ENCODE data around the gene ITGB1. TPM values are rescaled to one million over a fixed set of nuclear protein-coding genes. Genes with fewer than 3 reads are reported as not detected.
A peak's percentile ranks its signal among the peaks of the same experiment; 100 is the strongest.

ITGB1 gene
- total RNA-seq, 2 experiments from 2014 or later = 82.4 to 82.9 TPM

DNA sequence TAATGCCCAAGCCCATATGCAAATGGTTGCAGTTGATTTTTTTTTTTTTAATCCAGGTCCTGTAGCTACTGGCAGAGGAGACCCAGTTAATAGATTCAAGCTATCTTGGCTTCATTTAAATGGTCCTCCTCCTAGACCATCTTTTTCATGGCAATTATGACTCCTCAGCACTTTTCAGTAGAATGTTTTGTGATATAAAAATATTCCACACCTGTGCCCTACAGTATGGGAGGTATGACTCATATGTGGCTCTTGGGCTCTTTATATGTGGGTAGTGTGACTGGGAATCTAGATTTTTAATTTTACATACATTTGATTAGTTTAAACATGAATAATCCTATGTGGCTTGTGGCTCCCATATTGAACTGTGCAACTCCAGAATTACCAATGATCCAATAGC lies 80.1 kb downstream of the ITGB1 start:
- Mint-ChIP-seq H3K4me3 (no peak overlapping the region), H3K9me3 (no peaks in the 10 kb centered on the region), H3K4me1 (ENCODE audit: low read depth) (no peaks in the 10 kb centered on the region), H3K27ac (no peak overlapping the region), H3K36me3 (ENCODE audit: low read depth) (peaks cover 6% of the 10 kb centered on the region), H3K27me3 (no peaks in the 10 kb centered on the region)
- H3K9me3 ChIP-seq (ENCODE audit: control insufficient read depth in 1 of 2, insufficient read depth in 1 of 2, low read length in 2 of 2) = no peaks in the 10 kb centered on the region
- CTCF ChIA-PET = interaction anchor here (1.4 kb wide), 1 partner anchor 12 kb away, joined by 3 read pairs; no protein-coding TSS in a partner anchor
- no peak for DNase-seq
- no peaks in the 10 kb centered on the region for H3K27me3 ChIP-seq (ENCODE audit: control insufficient read depth in 1 of 2, insufficient read depth in 2 of 2, low read length in 2 of 2)
- ATAC-seq (ENCODE audit: poor library complexity) = no peak
- no peak overlapping the region for H3K27ac ChIP-seq (ENCODE audit: low read depth in 1 of 2, low read length in 2 of 2)
- H3K36me3 ChIP-seq (ENCODE audit: insufficient read depth, low read length) = no peaks in the 10 kb centered on the region
- H3K4me1 ChIP-seq (ENCODE audit: insufficient read depth, low read length) = no peaks in the 10 kb centered on the region
- intact Hi-C loops (cut with DNase I, micrococcal nuclease) = no loop called here
- H3K4me3 ChIP-seq (ENCODE audit: low read length) = no peak overlapping the region
- POLR2A ChIA-PET = no interaction called here
- TF ChIP-seq, protein P1, sequence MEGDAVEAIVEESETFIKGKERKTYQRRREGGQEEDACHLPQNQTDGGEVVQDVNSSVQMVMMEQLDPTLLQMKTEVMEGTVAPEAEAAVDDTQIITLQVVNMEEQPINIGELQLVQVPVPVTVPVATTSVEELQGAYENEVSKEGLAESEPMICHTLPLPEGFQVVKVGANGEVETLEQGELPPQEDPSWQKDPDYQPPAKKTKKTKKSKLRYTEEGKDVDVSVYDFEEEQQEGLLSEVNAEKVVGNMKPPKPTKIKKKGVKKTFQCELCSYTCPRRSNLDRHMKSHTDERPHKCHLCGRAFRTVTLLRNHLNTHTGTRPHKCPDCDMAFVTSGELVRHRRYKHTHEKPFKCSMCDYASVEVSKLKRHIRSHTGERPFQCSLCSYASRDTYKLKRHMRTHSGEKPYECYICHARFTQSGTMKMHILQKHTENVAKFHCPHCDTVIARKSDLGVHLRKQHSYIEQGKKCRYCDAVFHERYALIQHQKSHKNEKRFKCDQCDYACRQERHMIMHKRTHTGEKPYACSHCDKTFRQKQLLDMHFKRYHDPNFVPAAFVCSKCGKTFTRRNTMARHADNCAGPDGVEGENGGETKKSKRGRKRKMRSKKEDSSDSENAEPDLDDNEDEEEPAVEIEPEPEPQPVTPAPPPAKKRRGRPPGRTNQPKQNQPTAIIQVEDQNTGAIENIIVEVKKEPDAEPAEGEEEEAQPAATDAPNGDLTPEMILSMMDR (IDR thresholded peaks at IDR 0.05) = no peak

- H3K4me3 ChIP-seq (ENCODE audit: low read length) = no peak overlapping the region
- no peaks in the 10 kb centered on the region for H3K9me3 ChIP-seq (ENCODE audit: control insufficient read depth in 1 of 2, insufficient read depth in 1 of 2, low read length in 2 of 2)
- H3K4me1 Mint-ChIP-seq (ENCODE audit: low read depth) = no peaks in the 10 kb centered on the region
- no peaks in the 10 kb centered on the region for H3K36me3 Mint-ChIP-seq (ENCODE audit: low read depth)
- no peaks in the 10 kb centered on the region for H3K4me1 ChIP-seq (ENCODE audit: insufficient read depth, low read length)
- ChIA-PET CTCF (no interaction called here), POLR2A (no interaction called here)
- no peaks in the 10 kb centered on the region for H3K36me3 ChIP-seq (ENCODE audit: insufficient read depth, low read length)
- DNase-seq (no peak), ATAC-seq (ENCODE audit: poor library complexity) (no peak)
- no peak overlapping the region for H3K27ac ChIP-seq (ENCODE audit: low read depth in 1 of 2, low read length in 2 of 2)
- TF ChIP-seq, protein P1 (IDR thresholded peaks at IDR 0.05) = no peak
- no peaks in the 10 kb centered on the region for H3K27me3 Mint-ChIP-seq
- H3K27me3 ChIP-seq (ENCODE audit: control insufficient read depth in 1 of 2, insufficient read depth in 2 of 2, low read length in 2 of 2) = no peaks in the 10 kb centered on the region
- peaks cover 7% of the 10 kb centered on the region for H3K9me3 Mint-ChIP-seq
- H3K27ac Mint-ChIP-seq = no peak overlapping the region
- H3K4me3 Mint-ChIP-seq = no peak overlapping the region
- intact Hi-C loops (cut with DNase I, micrococcal nuclease) = no loop called here
Observed at GRCh38 chr10:32865170-32865569, 92.9 kb downstream of the ITGB1 start.

DNA sequence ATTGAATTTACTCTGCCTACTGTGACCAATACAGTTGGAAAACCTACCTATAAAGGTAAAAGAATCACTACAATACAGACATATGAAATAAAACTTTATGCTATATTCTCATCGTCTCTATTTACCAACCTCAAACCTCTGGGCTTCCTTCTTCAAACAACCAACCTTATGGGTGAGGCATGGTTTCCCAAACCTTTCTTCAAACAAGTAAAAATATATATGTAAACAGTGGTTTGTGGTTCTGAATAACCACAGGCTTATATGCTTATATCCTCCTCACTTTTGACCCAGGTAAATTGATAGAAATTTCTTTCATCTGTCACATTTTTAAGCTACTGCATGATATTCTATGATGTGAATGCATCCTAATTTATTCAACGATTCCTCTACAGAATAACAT lies 103.6 kb downstream of the ITGB1 start:
- ATAC-seq (ENCODE audit: poor library complexity) = no peak
- peaks cover 6% of the 10 kb centered on the region for H3K4me1 Mint-ChIP-seq (ENCODE audit: low read depth)
- Histone ChIP-seq H3K36me3 (ENCODE audit: insufficient read depth, low read length) (no peaks in the 10 kb centered on the region), H3K27me3 (ENCODE audit: control insufficient read depth in 1 of 2, insufficient read depth in 2 of 2, low read length in 2 of 2) (no peaks in the 10 kb centered on the region), H3K4me1 (ENCODE audit: insufficient read depth, low read length) (no peaks in the 10 kb centered on the region), H3K4me3 (ENCODE audit: low read length) (no peak overlapping the region), H3K27ac (ENCODE audit: low read depth in 1 of 2, low read length in 2 of 2) (no peak overlapping the region), H3K9me3 (ENCODE audit: control insufficient read depth in 1 of 2, insufficient read depth in 1 of 2, low read length in 2 of 2) (no peaks in the 10 kb centered on the region)
- no peaks in the 10 kb centered on the region for H3K36me3 Mint-ChIP-seq (ENCODE audit: low read depth)
- H3K27ac Mint-ChIP-seq = no peak overlapping the region
- no peaks in the 10 kb centered on the region for H3K9me3 Mint-ChIP-seq
- POLR2A ChIA-PET = no interaction called here
- peak in 1 of 14 experiments; percentile 5 for DNase-seq
- TF ChIP-seq, protein P1 (IDR thresholded peaks at IDR 0.05) = no peak
- no peaks in the 10 kb centered on the region for H3K27me3 Mint-ChIP-seq
- intact Hi-C loops (cut with DNase I, micrococcal nuclease) = no loop called here
- CTCF ChIA-PET = no interaction called here
- H3K4me3 Mint-ChIP-seq = no peak overlapping the region
